Non-pigmented ciliary epithelial cell (primary cell): Measurements from ENCODE around the gene XYLB.

ENCODE experiments used
- DNase-seq: peaks from one replicate; pipeline ENCODE4 v3.0.0-alpha.2; 2010; ENCODE audit warnings: low read depth

The XYLB gene

GRCh38 chr3:38364721-38365400 lies 18.3 kb downstream of the XYLB start:
- DNase-seq: no peak

- DNase-seq: no peak
These were observed 19.0 kb downstream of the XYLB start for GRCh38 chr3:38365469-38366062.

- DNase-seq: no peak
These were observed 19.5 kb downstream of the XYLB start for GRCh38 chr3:38366082-38366481.

- DNase-seq: no peak
These were observed 21.2 kb downstream of the XYLB start for GRCh38 chr3:38367779-38368178.

GRCh38 chr3:38368238-38368637 lies 21.7 kb downstream of the XYLB start:
- DNase-seq: no peak

- DNase-seq: no peak
These were observed 22.6 kb downstream of the XYLB start for GRCh38 chr3:38369186-38369585.

GRCh38 chr3:38370149-38370548 lies 23.6 kb downstream of the XYLB start:
- DNase-seq: no peak

- no peak for DNase-seq
These were observed 24.3 kb downstream of the XYLB start for GRCh38 chr3:38370861-38371260.

GRCh38 chr3:38371541-38372213 lies 25.1 kb downstream of the XYLB start:
- no peak for DNase-seq

- no peak for DNase-seq
These were observed 25.6 kb downstream of the XYLB start for GRCh38 chr3:38372214-38372601.

GRCh38 chr3:38374221-38374620 lies 27.6 kb downstream of the XYLB start:
- no peak for DNase-seq

- DNase-seq: no peak
These were observed 28.5 kb downstream of the XYLB start for GRCh38 chr3:38375072-38375471.

- DNase-seq: no peak
These were observed 29.0 kb downstream of the XYLB start for GRCh38 chr3:38375488-38376097.

GRCh38 chr3:38376098-38376816 lies 29.7 kb downstream of the XYLB start:
- no peak for DNase-seq

- no peak for DNase-seq
These were observed 32.7 kb downstream of the XYLB start for GRCh38 chr3:38379201-38379770.

GRCh38 chr3:38382506-38383080 lies 36.0 kb downstream of the XYLB start:
- no peak for DNase-seq

GRCh38 chr3:38383156-38383875 lies 36.7 kb downstream of the XYLB start:
- DNase-seq: no peak

GRCh38 chr3:38386992-38387750 lies 40.6 kb downstream of the XYLB start:
- DNase-seq: no peak

GRCh38 chr3:38387862-38388261 lies 41.3 kb downstream of the XYLB start:
- no peak for DNase-seq

GRCh38 chr3:38392604-38393163 lies 46.1 kb downstream of the XYLB start:
- DNase-seq: no peak
